Caco-2 (cell line): ENCODE measurements around the gene MAD1L1. TPM values are rescaled to one million over a fixed set of nuclear protein-coding genes. Genes with fewer than 3 reads are reported as not detected.

Experiments
- BruUV-seq: library from RNA; stranded (reverse); fragments of 400-500 nt; replicated peaks from 2 replicates; lab custom pipeline; 2021; lab: Mats Ljungman, UMichigan
- CTCF ChIA-PET: fragments of 300-600 bp; sonication (Branson Sonifier 250); formaldehyde crosslinking; loops from one replicate; lab custom pipeline; 2022; ENCODE audit warnings: antibody characterized with exemption; lab: Charles Lee
- POLR2A ChIA-PET: fragments of 300-600 bp; sonication (Branson Sonifier 250); formaldehyde crosslinking; loops from one replicate; lab custom pipeline; 2022; ENCODE audit warnings: antibody characterized with exemption; lab: Charles Lee
- DNase-seq, 2 experiments: peaks; one replicate each; pipeline versions ENCODE4 v3.0.0 to v3.0.0-alpha.2; 2020 to 2022
- H3K27me3 ChIP-seq: replicated peaks from 2 replicates; pipeline ENCODE4 v1.6.0; 2011; ENCODE audit warnings: low read length; ENCODE audit not compliant: control insufficient read depth, insufficient read depth
- H3K36me3 ChIP-seq: 2 replicates; pipeline ENCODE4 v1.5.1; 2011; ENCODE audit warnings: low read length; ENCODE audit not compliant: control insufficient read depth, insufficient read depth
- H3K4me1 ChIP-seq: fragments of 250-450 bp; sonication (Bioruptor Pico); 2 replicates; pipeline ENCODE4 v1.5.1; 2020; ENCODE audit warnings: mild to moderate bottlenecking
- H3K4me3 ChIP-seq: 2 replicates; pipeline ENCODE4 v1.5.1; 2011; ENCODE audit warnings: low read depth, mild to moderate bottlenecking, control low read depth, low read length
- H3K9me3 ChIP-seq: fragments of 250-450 bp; sonication (Bioruptor Pico); 2 replicates; pipeline ENCODE4 v1.5.1; 2020; ENCODE audit warnings: mild to moderate bottlenecking, moderate library complexity
- H3K27ac Mint-ChIP-seq: one replicate; pipeline ENCODE4 v1.8.0; 2022; ENCODE audit warnings: mixed read lengths; ENCODE audit not compliant: unreplicated experiment
- H3K27me3 Mint-ChIP-seq: one replicate; pipeline ENCODE4 v1.8.0; 2022; ENCODE audit warnings: mixed read lengths; ENCODE audit not compliant: insufficient read depth, unreplicated experiment
- H3K36me3 Mint-ChIP-seq: one replicate; pipeline ENCODE4 v1.8.0; 2022; ENCODE audit warnings: mild to moderate bottlenecking, mixed read lengths; ENCODE audit not compliant: insufficient read depth, unreplicated experiment
- H3K4me1 Mint-ChIP-seq: one replicate; pipeline ENCODE4 v1.8.0; 2022; ENCODE audit warnings: low read depth, mixed read lengths; ENCODE audit not compliant: unreplicated experiment
- H3K4me3 Mint-ChIP-seq: one replicate; pipeline ENCODE4 v1.8.0; 2022; ENCODE audit warnings: mild to moderate bottlenecking, moderate library complexity, mixed read lengths; ENCODE audit not compliant: unreplicated experiment
- H3K9me3 Mint-ChIP-seq: one replicate; pipeline ENCODE4 v1.8.0; 2022; ENCODE audit warnings: mixed read lengths; ENCODE audit not compliant: unreplicated experiment
- intact Hi-C: fragments of 100-400 bp; cut with micrococcal nuclease; formaldehyde crosslinking; loops from one replicate; pipeline ENCODE4 v1.10.0; 2022; ENCODE audit not compliant: unreplicated experiment
- total RNA-seq: library from RNA; stranded (reverse); gene quantifications from 2 replicates; pipeline ENCODE4 v1.2.3, GENCODE V29; 2022
- TF ChIP-seq, protein P1 (sequence below), 2 experiments: fragments of 200-600 bp in 1 of 2; IDR thresholded peaks; 1 replicate in 1 of 2; 2 replicates in 1 of 2; pipeline versions ENCODE4 v1.5.1 to v1.8.0; 2011 to 2022; ENCODE audit warnings: antibody characterized with exemption in 1 of 2, control low read depth in 1 of 2, inconsistent platforms in 1 of 2, low read depth in 1 of 2, low read length in 1 of 2, mild to moderate bottlenecking in 1 of 2, moderate library complexity in 1 of 2; ENCODE audit not compliant: insufficient read depth in 1 of 2, severe bottlenecking in 1 of 2, unreplicated experiment in 1 of 2

Gene MAD1L1
- total RNA-seq, 1 experiment from 2014 or later: 58.6 TPM

DNA sequence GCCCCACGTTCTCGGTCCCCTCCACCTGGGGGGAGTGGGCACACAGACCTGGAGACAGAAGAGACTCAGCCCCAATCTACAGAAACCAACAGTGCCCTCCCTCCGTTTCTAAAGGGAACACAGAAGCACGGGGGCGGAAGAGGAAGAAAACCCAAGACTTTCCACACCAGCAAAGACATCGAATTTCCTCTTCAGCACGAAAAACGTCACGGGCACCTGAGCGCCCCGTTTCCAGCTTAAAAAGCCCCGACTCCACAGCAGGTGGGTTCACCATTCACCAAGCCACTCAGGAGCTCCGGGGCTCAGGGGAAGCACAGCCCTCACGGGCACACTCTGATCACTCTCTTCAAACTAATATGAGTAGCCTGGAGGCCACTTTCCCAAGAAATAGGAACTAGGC, 28.9 kb upstream of the MAD1L1 start:
- no peaks in the 10 kb centered on the region for H3K4me1 ChIP-seq
- H3K36me3 ChIP-seq: 0 out of 2 replicates have a peak, but pooled peaks cover 1% of the 10 kb centered on the region
- no TSS peak for BruUV-seq
- H3K36me3 Mint-ChIP-seq: peaks cover 34% of the 10 kb centered on the region
- H3K4me3 Mint-ChIP-seq: no peak overlapping the region
- no peaks in the 10 kb centered on the region for H3K27me3 ChIP-seq
- TF ChIP-seq, protein P1, sequence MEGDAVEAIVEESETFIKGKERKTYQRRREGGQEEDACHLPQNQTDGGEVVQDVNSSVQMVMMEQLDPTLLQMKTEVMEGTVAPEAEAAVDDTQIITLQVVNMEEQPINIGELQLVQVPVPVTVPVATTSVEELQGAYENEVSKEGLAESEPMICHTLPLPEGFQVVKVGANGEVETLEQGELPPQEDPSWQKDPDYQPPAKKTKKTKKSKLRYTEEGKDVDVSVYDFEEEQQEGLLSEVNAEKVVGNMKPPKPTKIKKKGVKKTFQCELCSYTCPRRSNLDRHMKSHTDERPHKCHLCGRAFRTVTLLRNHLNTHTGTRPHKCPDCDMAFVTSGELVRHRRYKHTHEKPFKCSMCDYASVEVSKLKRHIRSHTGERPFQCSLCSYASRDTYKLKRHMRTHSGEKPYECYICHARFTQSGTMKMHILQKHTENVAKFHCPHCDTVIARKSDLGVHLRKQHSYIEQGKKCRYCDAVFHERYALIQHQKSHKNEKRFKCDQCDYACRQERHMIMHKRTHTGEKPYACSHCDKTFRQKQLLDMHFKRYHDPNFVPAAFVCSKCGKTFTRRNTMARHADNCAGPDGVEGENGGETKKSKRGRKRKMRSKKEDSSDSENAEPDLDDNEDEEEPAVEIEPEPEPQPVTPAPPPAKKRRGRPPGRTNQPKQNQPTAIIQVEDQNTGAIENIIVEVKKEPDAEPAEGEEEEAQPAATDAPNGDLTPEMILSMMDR (IDR thresholded peaks at IDR 0.05; ENCODE audit: insufficient read depth in 1 of 2, low read depth in 1 of 2, low read length in 1 of 2, severe bottlenecking in 1 of 2, unreplicated experiment in 1 of 2): no peak
- H3K4me3 ChIP-seq: no peak overlapping the region
- intact Hi-C loops: no loop called here
- ChIA-PET CTCF (interaction anchor here (0.7 kb wide), 1 partner anchor 24 kb away, joined by 4 read pairs; no protein-coding TSS in a partner anchor), POLR2A (no interaction called here)
- H3K9me3 ChIP-seq: no peaks in the 10 kb centered on the region
- no peaks in the 10 kb centered on the region for H3K9me3 Mint-ChIP-seq
- no peaks in the 10 kb centered on the region for H3K27me3 Mint-ChIP-seq
- H3K4me1 Mint-ChIP-seq: no peaks in the 10 kb centered on the region
- no peak for DNase-seq
- no peak overlapping the region for H3K27ac Mint-ChIP-seq

DNA sequence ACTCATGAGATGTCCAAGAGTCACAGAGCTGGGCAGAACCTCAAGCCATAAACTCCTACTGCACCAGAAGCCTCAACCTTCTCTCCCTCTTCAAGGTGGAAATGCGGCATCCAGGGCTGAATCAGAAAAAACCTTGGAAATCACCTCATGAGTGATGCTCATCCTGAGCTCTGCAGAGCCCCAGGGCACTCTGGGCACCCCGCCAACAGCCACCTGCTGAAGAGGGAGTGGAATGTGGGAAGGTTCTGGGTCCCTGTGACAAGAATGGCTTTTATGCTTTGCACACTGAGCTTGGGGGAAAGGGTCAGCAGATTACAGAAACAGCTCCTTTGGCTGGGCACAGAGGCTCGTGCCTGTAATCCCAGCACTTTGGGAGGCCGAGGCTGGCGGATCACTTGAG, 28.1 kb upstream of the MAD1L1 start:
- Mint-ChIP-seq H3K27me3 (no peaks in the 10 kb centered on the region), H3K36me3 (peaks cover 30% of the 10 kb centered on the region), H3K4me3 (no peak overlapping the region), H3K9me3 (no peaks in the 10 kb centered on the region), H3K27ac (no peak overlapping the region), H3K4me1 (no peaks in the 10 kb centered on the region)
- no peaks in the 10 kb centered on the region for H3K27me3 ChIP-seq
- H3K9me3 ChIP-seq: no peaks in the 10 kb centered on the region
- H3K4me1 ChIP-seq: no peaks in the 10 kb centered on the region
- no TSS peak for BruUV-seq
- 0 out of 2 replicates have a peak, but pooled peaks cover 1% of the 10 kb centered on the region for H3K36me3 ChIP-seq
- ChIA-PET POLR2A (no interaction called here), CTCF (interaction anchor here (0.9 kb wide), 1 partner anchor 60 kb away, joined by 5 read pairs; no protein-coding TSS in a partner anchor)
- intact Hi-C loops: no loop called here
- no peak overlapping the region for H3K4me3 ChIP-seq
- no peak for DNase-seq
- TF ChIP-seq, protein P1 (IDR thresholded peaks at IDR 0.05; ENCODE audit: insufficient read depth in 1 of 2, low read depth in 1 of 2, low read length in 1 of 2, severe bottlenecking in 1 of 2, unreplicated experiment in 1 of 2): no peak

DNA sequence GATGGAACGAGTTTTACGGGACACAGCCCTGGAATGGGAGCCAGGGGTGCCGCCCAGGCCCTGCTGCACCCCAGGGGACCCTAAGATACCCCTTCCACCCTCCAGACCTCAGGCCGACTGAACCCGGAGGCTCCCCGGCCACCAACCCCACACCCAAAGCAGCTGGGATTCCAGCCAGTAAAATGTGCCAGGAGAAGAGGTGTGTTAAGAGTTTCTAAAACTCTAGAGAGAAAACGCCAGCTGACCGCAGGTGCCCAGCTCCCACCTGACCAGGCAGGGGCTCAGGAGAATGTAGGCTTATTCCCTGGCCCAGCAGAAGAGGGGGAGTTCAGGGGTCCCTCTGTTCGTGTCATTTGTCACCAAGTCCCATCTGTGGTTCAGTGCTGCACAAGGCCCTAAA, 26.7 kb upstream of the MAD1L1 start:
- POLR2A ChIA-PET: no interaction called here
- Histone ChIP-seq H3K4me1 (no peaks in the 10 kb centered on the region), H3K4me3 (no peak overlapping the region), H3K9me3 (no peaks in the 10 kb centered on the region), H3K27me3 (no peaks in the 10 kb centered on the region), H3K36me3 (0 out of 2 replicates have a peak, but pooled peaks cover 1% of the 10 kb centered on the region)
- Mint-ChIP-seq H3K27ac (no peak overlapping the region), H3K4me3 (no peak overlapping the region), H3K4me1 (no peaks in the 10 kb centered on the region), H3K9me3 (no peaks in the 10 kb centered on the region), H3K36me3 (peaks cover 35% of the 10 kb centered on the region), H3K27me3 (no peaks in the 10 kb centered on the region)
- CTCF ChIA-PET: no interaction called here
- intact Hi-C loops: no loop called here
- no peak for DNase-seq
- TF ChIP-seq, protein P1 (IDR thresholded peaks at IDR 0.05; ENCODE audit: insufficient read depth in 1 of 2, low read depth in 1 of 2, low read length in 1 of 2, severe bottlenecking in 1 of 2, unreplicated experiment in 1 of 2): no peak
- BruUV-seq: no TSS peak
